Endothelial cell of umbilical vein (primary cell): ENCODE measurements around the gene DCC.

Experiments used
- MYC ChIP-seq: IDR thresholded peaks from one replicate; pipeline ENCODE4 v1.6.1; 2011; ENCODE audit warnings: mild to moderate bottlenecking, low read depth, low read length
- POLR2A ChIP-seq: IDR thresholded peaks from 2 replicates; pipeline ENCODE4 v1.6.1; 2012; ENCODE audit warnings: low read depth, mild to moderate bottlenecking, control low read depth, low read length
- POLR2AphosphoS5 ChIP-seq: IDR thresholded peaks from 2 replicates; pipeline ENCODE4 v1.6.1; 2012; ENCODE audit warnings: low read depth, mild to moderate bottlenecking, control low read depth, low read length, moderate library complexity; ENCODE audit not compliant: insufficient read depth
- TF ChIP-seq, protein P1 (sequence below), 2 donors: IDR thresholded peaks; 1 replicate in 1 of 2; 2 replicates in 1 of 2; pipeline ENCODE4 v1.5.1; 2011; ENCODE audit warnings: low read length in 2 of 2, mild to moderate bottlenecking in 2 of 2, moderate library complexity in 2 of 2, control low read depth in 1 of 2, inconsistent platforms in 1 of 2, low read depth in 1 of 2; ENCODE audit not compliant: insufficient read depth in 1 of 2; ENCODE audit errors: extremely low read depth in 1 of 2

DNA sequence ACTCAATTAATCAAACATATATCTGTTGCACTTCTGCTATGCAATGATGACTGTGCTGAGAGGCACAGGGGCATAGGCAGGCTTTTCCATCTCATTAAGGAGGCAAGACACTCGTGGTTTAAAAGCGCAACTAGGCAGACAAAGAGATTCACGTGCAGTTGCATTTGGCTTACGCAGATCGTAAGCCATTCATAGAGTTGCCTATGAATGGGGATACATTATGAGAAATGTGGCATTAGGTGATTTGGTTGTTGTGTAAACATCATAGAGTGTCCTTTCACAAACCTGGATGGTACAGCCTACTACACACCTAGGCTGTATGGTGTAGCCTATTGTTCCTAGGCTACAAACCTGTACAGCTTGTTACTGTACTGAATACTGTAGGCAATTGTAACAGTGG is 284.7 kb downstream of the DCC start:
- TF ChIP-seq POLR2A (no peak), POLR2AphosphoS5 (no peak), MYC (no peak)
- TF ChIP-seq, protein P1, sequence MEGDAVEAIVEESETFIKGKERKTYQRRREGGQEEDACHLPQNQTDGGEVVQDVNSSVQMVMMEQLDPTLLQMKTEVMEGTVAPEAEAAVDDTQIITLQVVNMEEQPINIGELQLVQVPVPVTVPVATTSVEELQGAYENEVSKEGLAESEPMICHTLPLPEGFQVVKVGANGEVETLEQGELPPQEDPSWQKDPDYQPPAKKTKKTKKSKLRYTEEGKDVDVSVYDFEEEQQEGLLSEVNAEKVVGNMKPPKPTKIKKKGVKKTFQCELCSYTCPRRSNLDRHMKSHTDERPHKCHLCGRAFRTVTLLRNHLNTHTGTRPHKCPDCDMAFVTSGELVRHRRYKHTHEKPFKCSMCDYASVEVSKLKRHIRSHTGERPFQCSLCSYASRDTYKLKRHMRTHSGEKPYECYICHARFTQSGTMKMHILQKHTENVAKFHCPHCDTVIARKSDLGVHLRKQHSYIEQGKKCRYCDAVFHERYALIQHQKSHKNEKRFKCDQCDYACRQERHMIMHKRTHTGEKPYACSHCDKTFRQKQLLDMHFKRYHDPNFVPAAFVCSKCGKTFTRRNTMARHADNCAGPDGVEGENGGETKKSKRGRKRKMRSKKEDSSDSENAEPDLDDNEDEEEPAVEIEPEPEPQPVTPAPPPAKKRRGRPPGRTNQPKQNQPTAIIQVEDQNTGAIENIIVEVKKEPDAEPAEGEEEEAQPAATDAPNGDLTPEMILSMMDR (IDR thresholded peaks at IDR 0.05; ENCODE audit: extremely low read depth in 1 of 2, insufficient read depth in 1 of 2, low read depth in 1 of 2, low read length in 2 of 2): no peak
